Psoas muscle (tissue), 8 donors: ENCODE measurements around the gene URB2. TPM values are rescaled to one million over a fixed set of nuclear protein-coding genes. Genes with fewer than 3 reads are reported as not detected.

Experiments
- ATAC-seq, 4 donors: fragments of 200-7000 bp; cut with Tn5 transposase; one replicate each; pipeline ENCODE4 v1.9.1; 2020; ENCODE audit warnings: moderate library complexity in 3 of 4, mild to moderate bottlenecking in 2 of 4
- DNase-seq, 2 donors: peaks; one replicate each; pipeline ENCODE4 v3.0.0-alpha.2; 2020
- H3K27ac ChIP-seq: fragments of 200-600 bp; one replicate; pipeline ENCODE4 v1.8.0; 2022
- H3K27me3 ChIP-seq, 3 donors: fragments of 200-600 bp in 1 of 3; one replicate each; pipeline versions ENCODE4 v1.6.1 to v1.8.0; 2013 to 2022; ENCODE audit warnings: low read length in 2 of 3, mild to moderate bottlenecking in 2 of 3, moderate library complexity in 1 of 3; ENCODE audit not compliant: insufficient read depth in 3 of 3
- H3K36me3 ChIP-seq, 2 donors: fragments of 200-600 bp in 1 of 2; one replicate each; pipeline versions ENCODE4 v1.6.1 to v1.8.0; 2013 to 2022; ENCODE audit warnings: low read depth in 1 of 2, mild to moderate bottlenecking in 1 of 2, moderate library complexity in 1 of 2; ENCODE audit not compliant: insufficient read depth in 1 of 2
- H3K4me1 ChIP-seq: fragments of 200-600 bp; one replicate; pipeline ENCODE4 v1.8.0; 2022
- H3K4me3 ChIP-seq: fragments of 200-600 bp; one replicate; pipeline ENCODE4 v1.8.0; 2022; ENCODE audit warnings: mild to moderate bottlenecking
- H3K9me3 ChIP-seq: fragments of 200-600 bp; one replicate; pipeline ENCODE4 v1.8.0; 2022
- CTCF ChIP-seq: fragments of 200-600 bp; IDR thresholded peaks from one replicate; pipeline ENCODE4 v1.8.0; 2022; ENCODE audit warnings: antibody characterized with exemption
- WGBS, 3 donors: extraction: QIAGEN DNeasy Blood & Tissue Kit; methylation state at CpG; one replicate each; pipeline versions ENCODE4 v1.1.6 to v1.1.7; 2013; 5-methylcytosine and 5-hydroxymethylcytosine counted together
- intact Hi-C, 2 donors: fragments of 100-400 bp; cut with DNase I; formaldehyde crosslinking; loops; one replicate each; pipeline versions ENCODE4 v1.11.0 to v1.14.2; 2022
- polyA plus RNA-seq, 3 donors: library from polyadenylated mRNA; stranded (reverse); fragments of 200-250 nt; gene quantifications; one replicate each; pipeline ENCODE4 v1.2.3, GENCODE V29; 2013
- total RNA-seq, 4 donors: library from RNA; stranded (reverse); fragmentation: NEBNext Ultra II Directional in 2 of 4; extraction: Animal tissue kit (Norgen Biotek cat#: 25700) in 2 of 4; gene quantifications; one replicate each; pipeline versions ENCODE4 v1.2.1 to v1.2.4, GENCODE V29; 2021 to 2023
- donor health status: healthy with polysubstance abuse.
- donor health status: DM: no; HTN: no; CAD: no; lungs with moderate emphysema.
- donor health status: Bipolar disorder and iron deficiency.
- donor health status: healthy.
- donor health status: DM: yes; HTN: yes; CAD: no.
- donor health status: DM: no; HTN: no; CAD: no.
- donor health status: DM: no; HTN: no; CAD: no.
- donor health status: DM: yes; HTN: yes; CAD: no.

URB2 gene
- total and polyA plus RNA-seq, 7 donors, result 4.7 to 18.2 (median 10.2) TPM

- DNase-seq (no peak), ATAC-seq (no peak)
- H3K4me1 ChIP-seq, result no peaks in the 10 kb centered on the region
- intact Hi-C loops, result no loop called here
- H3K27me3 ChIP-seq, result no peaks in the 10 kb centered on the region
- H3K27ac ChIP-seq, result no peak overlapping the region
- TF ChIP-seq CTCF, result no peak
- no peaks in the 10 kb centered on the region for H3K9me3 ChIP-seq
- H3K4me3 ChIP-seq, result no peak overlapping the region
- no peaks in the 10 kb centered on the region for H3K36me3 ChIP-seq
Measured at GRCh38 chr1:229675396-229675795, 49.3 kb downstream of the URB2 start.

GRCh38 chr1:229685149-229685548 is 59.1 kb downstream of the URB2 start:
- H3K4me1 ChIP-seq, result no peaks in the 10 kb centered on the region
- no peaks in the 10 kb centered on the region for H3K27me3 ChIP-seq
- WGBS, 3 donors, result 91 to 98% (median 93%) methylated on average over 2 of the region's 2 CpGs
- intact Hi-C loops, result no loop called here
- H3K4me3 ChIP-seq, result no peak overlapping the region
- H3K27ac ChIP-seq, result no peak overlapping the region
- no peak for TF ChIP-seq CTCF
- DNase-seq (no peak), ATAC-seq (no peak)
- no peaks in the 10 kb centered on the region for H3K36me3 ChIP-seq
- peaks cover 26% of the 10 kb centered on the region for H3K9me3 ChIP-seq

- Histone ChIP-seq H3K27ac (no peak overlapping the region), H3K36me3 (no peaks in the 10 kb centered on the region), H3K4me1 (peaks cover 16% of the 10 kb centered on the region), H3K4me3 (no peak overlapping the region), H3K27me3 (no peaks in the 10 kb centered on the region), H3K9me3 (peaks cover 16% of the 10 kb centered on the region)
- ATAC-seq, result no peak
- DNase-seq, result no peak
- TF ChIP-seq CTCF, result no peak
- intact Hi-C loops, result no loop called here
- WGBS, 3 donors, result 91 to 99% (median 92%) methylated on average over 4 of the region's 4 CpGs
Measured at GRCh38 chr1:229689273-229689672, 63.2 kb downstream of the URB2 start.

- H3K36me3 ChIP-seq, result no peaks in the 10 kb centered on the region
- H3K4me1 ChIP-seq, result peaks cover 23% of the 10 kb centered on the region
- DNase-seq, result no peak
- H3K4me3 ChIP-seq, result no peak overlapping the region
- intact Hi-C loops, result no loop called here
- H3K9me3 ChIP-seq, result peaks cover 10% of the 10 kb centered on the region
- no peak overlapping the region for H3K27ac ChIP-seq
- no peak for TF ChIP-seq CTCF
- 38 to 51% (median 48%) methylated on average over 7 of the region's 7 CpGs for WGBS, 3 donors
- ATAC-seq, result no peak
- no peaks in the 10 kb centered on the region for H3K27me3 ChIP-seq
Measured at GRCh38 chr1:229689904-229690303, 63.9 kb downstream of the URB2 start.

- no peaks in the 10 kb centered on the region for H3K36me3 ChIP-seq
- H3K9me3 ChIP-seq, result peaks cover 5% of the 10 kb centered on the region
- no peak for TF ChIP-seq CTCF
- no peak for ATAC-seq
- H3K27ac ChIP-seq, result no peak overlapping the region
- no peak overlapping the region for H3K4me3 ChIP-seq
- WGBS, 3 donors, result 79 to 100% (median 84%) methylated on average over 1 of the region's 1 CpG
- peaks cover 24% of the 10 kb centered on the region for H3K4me1 ChIP-seq
- no peaks in the 10 kb centered on the region for H3K27me3 ChIP-seq
- DNase-seq, result no peak
- intact Hi-C loops, result no loop called here
Measured at GRCh38 chr1:229690662-229691061, 64.6 kb downstream of the URB2 start.
